GM19023 (cell line): ENCODE data around the gene CORIN.

Experiments
- ATAC-seq: cut with Tn5 transposase; IDR thresholded peaks from one replicate; pipeline ENCODE4 v1.9.1; 2021; ENCODE audit warnings: mild to moderate bottlenecking, moderate library complexity; ENCODE audit not compliant: unreplicated experiment

Gene CORIN

GRCh38 chr4:47646372-47646771 lies 191.5 kb downstream of the CORIN start:
- no peak for ATAC-seq

GRCh38 chr4:47643845-47644244 lies 194.0 kb downstream of the CORIN start:
- ATAC-seq = no peak

- no peak for ATAC-seq
Observed at GRCh38 chr4:47642985-47643760, 194.7 kb downstream of the CORIN start.

GRCh38 chr4:47642191-47642830 lies 195.6 kb downstream of the CORIN start:
- ATAC-seq = no peak

- no peak for ATAC-seq
Observed at GRCh38 chr4:47641755-47642154, 196.1 kb downstream of the CORIN start.

GRCh38 chr4:47640911-47641310 lies 197.0 kb downstream of the CORIN start:
- ATAC-seq = no peak

GRCh38 chr4:47639531-47639930 lies 198.3 kb downstream of the CORIN start:
- ATAC-seq = no peak

- no peak for ATAC-seq
Observed at GRCh38 chr4:47631161-47631560, 206.7 kb downstream of the CORIN start.

- ATAC-seq = no peak
Observed at GRCh38 chr4:47624031-47624441, 213.8 kb downstream of the CORIN start.

GRCh38 chr4:47621181-47621580 lies 216.7 kb downstream of the CORIN start:
- no peak for ATAC-seq

- ATAC-seq = no peak
Observed at GRCh38 chr4:47619691-47620090, 218.2 kb downstream of the CORIN start.

GRCh38 chr4:47617607-47618006 lies 220.3 kb downstream of the CORIN start:
- ATAC-seq = peak; percentile 52

GRCh38 chr4:47615385-47615784 lies 222.5 kb downstream of the CORIN start:
- ATAC-seq = no peak

- no peak for ATAC-seq
Observed at GRCh38 chr4:47612116-47613023, 225.5 kb downstream of the CORIN start.

GRCh38 chr4:47606482-47606881 lies 231.4 kb downstream of the CORIN start:
- no peak for ATAC-seq

- ATAC-seq = no peak
Observed at GRCh38 chr4:47598896-47599295, 239.0 kb downstream of the CORIN start.

GRCh38 chr4:47598320-47598719 lies 239.5 kb downstream of the CORIN start:
- ATAC-seq = no peak

- ATAC-seq = no peak
Observed at GRCh38 chr4:47597696-47598095, 240.2 kb downstream of the CORIN start.

GRCh38 chr4:47590325-47590724 lies 247.5 kb downstream of the CORIN start:
- no peak for ATAC-seq

GRCh38 chr4:47579235-47579634 lies 258.6 kb downstream of the CORIN start:
- no peak for ATAC-seq

GRCh38 chr4:47577779-47578553 lies 259.9 kb downstream of the CORIN start:
- ATAC-seq = no peak
